WTC11 (cell line): ENCODE data around the gene IFNGR2. TPM values are rescaled to one million over a fixed set of nuclear protein-coding genes. Genes with fewer than 3 reads are reported as not detected.

Experiments used
- ATAC-seq: fragments of 200-7000 bp; cut with Tn5 transposase; 2 replicates; pipeline ENCODE4 v1.10.0; 2021; ENCODE audit warnings: mild to moderate bottlenecking, moderate library complexity
- CTCF ChIA-PET: fragments of 300-600 bp; sonication (Branson Sonifier 250); formaldehyde crosslinking; loops from one replicate; lab custom pipeline; 2021; ENCODE audit warnings: antibody characterized with exemption; lab: Charles Lee
- POLR2A ChIA-PET: fragments of 350-600 bp; sonication (Branson Sonifier 250); formaldehyde crosslinking; loops from one replicate; lab custom pipeline; 2021; ENCODE audit warnings: antibody characterized with exemption; lab: Charles Lee
- DNase-seq: peaks from one replicate; pipeline ENCODE4 v3.0.0; 2021; ENCODE audit warnings: low spot score
- H3K27ac Mint-ChIP-seq: 2 replicates; pipeline ENCODE4 v1.8.0; 2021; ENCODE audit warnings: mixed read lengths
- H3K27me3 Mint-ChIP-seq: 2 replicates; pipeline ENCODE4 v1.8.0; 2021; ENCODE audit warnings: low read depth, mild to moderate bottlenecking, moderate library complexity, mixed read lengths
- H3K36me3 Mint-ChIP-seq: 2 replicates; pipeline ENCODE4 v1.8.0; 2021; ENCODE audit warnings: mixed read lengths
- H3K4me1 Mint-ChIP-seq: 2 replicates; pipeline ENCODE4 v1.8.0; 2022; ENCODE audit warnings: mixed read lengths
- H3K4me3 Mint-ChIP-seq: 2 replicates; pipeline ENCODE4 v1.8.0; 2021; ENCODE audit warnings: mild to moderate bottlenecking, moderate library complexity, mixed read lengths
- H3K9me3 Mint-ChIP-seq: 2 replicates; pipeline ENCODE4 v1.8.0; 2021; ENCODE audit warnings: mixed read lengths
- E2F4 ChIP-seq: sonication (generic); formaldehyde crosslinking; IDR thresholded peaks from 2 replicates; pipeline ENCODE4 v1.8.1; 2022; ENCODE audit warnings: low read depth, mild to moderate bottlenecking, moderate library complexity, missing genetic modification reagents, borderline replicate concordance
- EMX1 ChIP-seq: fragments of 250-450 bp; sonication (Bioruptor Pico); IDR thresholded peaks from 2 replicates; pipeline ENCODE4 v1.8.0; 2021; ENCODE audit warnings: mild to moderate bottlenecking
- ESRRA ChIP-seq: sonication (generic); formaldehyde crosslinking; IDR thresholded peaks from 2 replicates; pipeline ENCODE4 v1.8.1; 2022; ENCODE audit warnings: mild to moderate bottlenecking, missing genetic modification reagents, borderline replicate concordance
- GTF2I ChIP-seq: fragments of 250-450 bp; sonication (Bioruptor Pico); conservative IDR thresholded peaks from 2 replicates; pipeline ENCODE4 v1.4.0; 2021; ENCODE audit warnings: mild to moderate bottlenecking
- IRF2 ChIP-seq: sonication (generic); formaldehyde crosslinking; IDR thresholded peaks from 2 replicates; pipeline ENCODE4 v1.8.0; 2022; ENCODE audit warnings: low read depth, missing genetic modification reagents, borderline replicate concordance
- JUN ChIP-seq: sonication (generic); formaldehyde crosslinking; IDR thresholded peaks from 2 replicates; pipeline ENCODE4 v1.8.0; 2023; ENCODE audit warnings: mild to moderate bottlenecking, missing genetic modification reagents
- OVOL2 ChIP-seq: fragments of 250-450 bp; sonication (Bioruptor Pico); IDR thresholded peaks from 2 replicates; pipeline ENCODE4 v1.9.0; 2021; ENCODE audit warnings: mild to moderate bottlenecking, borderline replicate concordance
- SP1 ChIP-seq: sonication (generic); formaldehyde crosslinking; conservative IDR thresholded peaks from 2 replicates; pipeline ENCODE4 v1.8.1; 2022; ENCODE audit warnings: missing genetic modification reagents
- STAT6 ChIP-seq: sonication (generic); formaldehyde crosslinking; conservative IDR thresholded peaks from 2 replicates; pipeline ENCODE4 v1.8.1; 2023; ENCODE audit warnings: mild to moderate bottlenecking, low read depth, missing genetic modification reagents, moderate library complexity
- TCF7 ChIP-seq: sonication (generic); formaldehyde crosslinking; IDR thresholded peaks from 2 replicates; pipeline ENCODE4 v1.8.0; 2022; ENCODE audit warnings: mild to moderate bottlenecking, low read depth, missing genetic modification reagents, moderate library complexity
- ZBTB21 ChIP-seq: sonication (generic); formaldehyde crosslinking; IDR thresholded peaks from 2 replicates; pipeline ENCODE4 v1.8.1; 2023; ENCODE audit warnings: mild to moderate bottlenecking, missing genetic modification reagents, borderline replicate concordance
- ZNF219 ChIP-seq: sonication (generic); formaldehyde crosslinking; IDR thresholded peaks from 2 replicates; pipeline ENCODE4 v1.8.0; 2023; ENCODE audit warnings: missing genetic modification reagents, mild to moderate bottlenecking, borderline replicate concordance
- ZNF232 ChIP-seq: sonication (generic); formaldehyde crosslinking; IDR thresholded peaks from 2 replicates; pipeline ENCODE4 v1.8.0; 2022; ENCODE audit warnings: mild to moderate bottlenecking, missing genetic modification reagents
- ZNF317 ChIP-seq: sonication (generic); formaldehyde crosslinking; IDR thresholded peaks from 2 replicates; pipeline ENCODE4 v1.8.1; 2023; ENCODE audit warnings: low read depth, mild to moderate bottlenecking, moderate library complexity, missing genetic modification reagents, borderline replicate concordance
- ZNF423 ChIP-seq: fragments of 250-450 bp; sonication (Bioruptor Pico); IDR thresholded peaks from 2 replicates; pipeline ENCODE4 v2.1.2; 2022; ENCODE audit warnings: mild to moderate bottlenecking, moderate library complexity
- ZNF532 ChIP-seq: fragments of 250-450 bp; sonication (Bioruptor Pico); IDR thresholded peaks from 2 replicates; pipeline ENCODE4 v1.9.0; 2021; ENCODE audit warnings: mild to moderate bottlenecking, borderline replicate concordance
- total RNA-seq: library from RNA; stranded (reverse); gene quantifications from 3 replicates; pipeline ENCODE4 v1.2.3, GENCODE V29; 2021
- TF ChIP-seq, protein P1 (sequence below): sonication (generic); formaldehyde crosslinking; IDR thresholded peaks from 2 replicates; pipeline ENCODE4 v1.8.0; 2022; ENCODE audit warnings: mild to moderate bottlenecking, missing genetic modification reagents
- TF ChIP-seq, protein P2 (sequence below): sonication (generic); formaldehyde crosslinking; IDR thresholded peaks from 2 replicates; pipeline ENCODE4 v1.8.1; 2023; ENCODE audit warnings: mild to moderate bottlenecking, moderate library complexity, missing genetic modification reagents
- TF ChIP-seq, protein P3 (sequence below): sonication (generic); formaldehyde crosslinking; IDR thresholded peaks from 2 replicates; pipeline ENCODE4 v1.8.0; 2022; ENCODE audit warnings: mild to moderate bottlenecking, missing genetic modification reagents
- TF ChIP-seq, protein P4 (sequence below): sonication (generic); formaldehyde crosslinking; conservative IDR thresholded peaks from 2 replicates; pipeline ENCODE4 v1.8.1; 2022; ENCODE audit warnings: mild to moderate bottlenecking, missing genetic modification reagents

The IFNGR2 gene
- total RNA-seq, 1 experiment from 2014 or later, result 34.1 TPM

DNA sequence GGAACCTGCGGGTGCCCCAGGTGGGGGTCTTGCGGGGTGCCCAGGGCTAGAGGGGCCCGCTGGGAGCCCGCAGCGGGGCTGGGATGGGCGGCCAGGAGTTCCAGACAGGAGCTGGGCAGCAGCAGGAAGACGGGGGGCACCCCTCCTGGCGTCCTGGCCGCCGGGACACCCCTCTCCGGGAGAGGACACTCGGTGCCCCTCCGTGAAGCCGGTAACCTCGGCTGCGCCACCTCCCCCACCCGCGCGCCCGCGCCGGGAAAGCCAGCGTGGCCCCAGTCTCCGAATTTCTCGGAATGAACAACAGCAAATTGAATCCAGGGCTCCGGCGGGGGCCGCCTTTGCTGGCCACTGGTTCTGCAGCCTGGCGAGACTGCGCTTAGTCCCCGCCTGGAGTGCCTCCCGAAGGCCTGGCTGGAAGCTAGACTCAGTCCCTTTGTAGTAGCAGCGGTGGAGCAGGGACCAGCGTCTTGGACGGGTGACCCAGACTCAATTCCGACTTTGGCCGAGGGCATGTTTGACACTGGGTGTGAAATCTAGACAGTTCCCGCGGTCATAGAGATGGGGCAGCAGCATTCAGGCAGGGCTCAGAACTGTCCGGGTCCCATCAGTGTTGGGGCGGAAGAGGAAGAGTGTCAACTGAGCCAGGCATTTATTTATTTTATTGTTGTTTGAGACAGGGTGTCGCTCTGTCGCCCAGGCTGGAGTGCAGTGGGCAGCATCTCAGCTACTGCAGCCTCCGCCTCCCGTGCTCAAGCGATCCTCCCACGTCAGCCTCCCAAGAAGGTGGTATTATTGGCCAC lies 773 bp downstream of the IFNGR2 start:
- peak; percentile 58 for ATAC-seq
- peak overlapping the region; percentile 90 for H3K4me3 Mint-ChIP-seq
- TF ChIP-seq EMX1 (CRISPR knock-in tag) (no peak), ZNF423 (peak; percentile 18; the same call in 1 of the 2 replicates), TCF7 (CRISPR knock-in tag) (no peak), ZNF532 (CRISPR knock-in tag) (no peak)
- TF ChIP-seq, protein P1, sequence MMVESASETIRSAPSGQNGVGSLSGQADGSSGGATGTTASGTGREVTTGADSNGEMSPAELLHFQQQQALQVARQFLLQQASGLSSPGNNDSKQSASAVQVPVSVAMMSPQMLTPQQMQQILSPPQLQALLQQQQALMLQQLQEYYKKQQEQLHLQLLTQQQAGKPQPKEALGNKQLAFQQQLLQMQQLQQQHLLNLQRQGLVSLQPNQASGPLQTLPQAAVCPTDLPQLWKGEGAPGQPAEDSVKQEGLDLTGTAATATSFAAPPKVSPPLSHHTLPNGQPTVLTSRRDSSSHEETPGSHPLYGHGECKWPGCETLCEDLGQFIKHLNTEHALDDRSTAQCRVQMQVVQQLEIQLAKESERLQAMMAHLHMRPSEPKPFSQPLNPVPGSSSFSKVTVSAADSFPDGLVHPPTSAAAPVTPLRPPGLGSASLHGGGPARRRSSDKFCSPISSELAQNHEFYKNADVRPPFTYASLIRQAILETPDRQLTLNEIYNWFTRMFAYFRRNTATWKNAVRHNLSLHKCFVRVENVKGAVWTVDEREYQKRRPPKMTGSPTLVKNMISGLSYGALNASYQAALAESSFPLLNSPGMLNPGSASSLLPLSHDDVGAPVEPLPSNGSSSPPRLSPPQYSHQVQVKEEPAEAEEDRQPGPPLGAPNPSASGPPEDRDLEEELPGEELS (CRISPR knock-in tag), result no peak
- ChIA-PET CTCF (interaction anchor here (0.6 to 1.5 kb wide), 5 partner anchors 8 to 44 kb away, joined by 3 to 9 read pairs (median 4); no protein-coding TSS in a partner anchor), POLR2A (no interaction called here)
- H3K4me1 Mint-ChIP-seq, result peaks cover 17% of the 10 kb centered on the region
- H3K36me3 Mint-ChIP-seq, result peaks cover 2% of the 10 kb centered on the region; the same call in 1 of the 2 replicates
- H3K9me3 Mint-ChIP-seq, result no peaks in the 10 kb centered on the region
- peak overlapping the region; percentile 90; the same call in 1 of the 2 replicates for H3K27ac Mint-ChIP-seq
- DNase-seq, result peak; percentile 49
- H3K27me3 Mint-ChIP-seq, result no peaks in the 10 kb centered on the region

DNA sequence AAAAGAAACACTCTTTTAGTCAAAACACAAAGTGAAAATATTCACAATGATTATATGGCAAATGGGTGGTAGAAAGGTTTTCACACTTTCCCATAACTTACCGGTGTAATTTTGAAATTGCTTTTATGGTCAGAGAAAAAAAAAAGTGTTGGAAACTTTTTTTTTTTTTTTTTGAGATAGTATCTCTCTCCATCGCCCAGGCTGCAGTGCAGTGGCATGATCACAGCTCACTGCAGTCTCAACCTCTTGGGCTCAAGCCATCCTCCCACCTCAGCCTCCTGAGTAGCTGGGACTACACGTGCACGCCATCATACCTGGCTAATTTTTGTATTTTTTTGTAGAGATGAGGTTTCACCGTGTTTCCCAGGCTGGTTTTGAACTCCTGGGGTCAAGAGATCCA lies 3.3 kb downstream of the IFNGR2 start:
- ChIA-PET CTCF (interaction anchor here (0.7 kb wide), 1 partner anchor 413 kb away, joined by 3 read pairs; no protein-coding TSS in a partner anchor), POLR2A (interaction anchor here (0.7 to 1.6 kb wide), 2 partner anchors 82 to 148 kb away, joined by 3 to 6 read pairs; partner anchors contain the start of gene IFNAR1)
- Mint-ChIP-seq H3K36me3 (peaks cover 5% of the 10 kb centered on the region; the same call in 1 of the 2 replicates), H3K27me3 (no peaks in the 10 kb centered on the region), H3K9me3 (no peaks in the 10 kb centered on the region), H3K4me1 (peaks cover 17% of the 10 kb centered on the region), H3K27ac (peak overlapping the region; percentile 7; the same call in 1 of the 2 replicates), H3K4me3 (no peak overlapping the region)
- DNase-seq (no peak), ATAC-seq (no peak)
- TF ChIP-seq ZNF317 (CRISPR knock-in tag), result no peak
- TF ChIP-seq E2F4, result no peak
- no peak for TF ChIP-seq IRF2 (CRISPR knock-in tag)
- TF ChIP-seq, protein P2, sequence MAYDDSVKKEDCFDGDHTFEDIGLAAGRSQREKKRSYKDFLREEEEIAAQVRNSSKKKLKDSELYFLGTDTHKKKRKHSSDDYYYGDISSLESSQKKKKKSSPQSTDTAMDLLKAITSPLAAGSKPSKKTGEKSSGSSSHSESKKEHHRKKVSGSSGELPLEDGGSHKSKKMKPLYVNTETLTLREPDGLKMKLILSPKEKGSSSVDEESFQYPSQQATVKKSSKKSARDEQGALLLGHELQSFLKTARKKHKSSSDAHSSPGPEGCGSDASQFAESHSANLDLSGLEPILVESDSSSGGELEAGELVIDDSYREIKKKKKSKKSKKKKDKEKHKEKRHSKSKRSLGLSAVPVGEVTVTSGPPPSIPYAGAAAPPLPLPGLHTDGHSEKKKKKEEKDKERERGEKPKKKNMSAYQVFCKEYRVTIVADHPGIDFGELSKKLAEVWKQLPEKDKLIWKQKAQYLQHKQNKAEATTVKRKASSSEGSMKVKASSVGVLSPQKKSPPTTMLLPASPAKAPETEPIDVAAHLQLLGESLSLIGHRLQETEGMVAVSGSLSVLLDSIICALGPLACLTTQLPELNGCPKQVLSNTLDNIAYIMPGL, result no peak
- TF ChIP-seq ZBTB21, result no peak
- no peak for TF ChIP-seq ESRRA (CRISPR knock-in tag)
- TF ChIP-seq, protein P3, sequence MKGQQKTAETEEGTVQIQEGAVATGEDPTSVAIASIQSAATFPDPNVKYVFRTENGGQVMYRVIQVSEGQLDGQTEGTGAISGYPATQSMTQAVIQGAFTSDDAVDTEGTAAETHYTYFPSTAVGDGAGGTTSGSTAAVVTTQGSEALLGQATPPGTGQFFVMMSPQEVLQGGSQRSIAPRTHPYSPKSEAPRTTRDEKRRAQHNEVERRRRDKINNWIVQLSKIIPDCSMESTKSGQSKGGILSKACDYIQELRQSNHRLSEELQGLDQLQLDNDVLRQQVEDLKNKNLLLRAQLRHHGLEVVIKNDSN, result no peak
- no peak for TF ChIP-seq STAT6 (CRISPR knock-in tag)
- TF ChIP-seq ZNF219 (CRISPR knock-in tag), result no peak
- no peak for TF ChIP-seq SP1 (CRISPR knock-in tag)
- no peak for TF ChIP-seq JUN (CRISPR knock-in tag)
- no peak for TF ChIP-seq OVOL2
- no peak for TF ChIP-seq ZNF232 (CRISPR knock-in tag)
- no peak for TF ChIP-seq GTF2I (CRISPR knock-in tag)
- TF ChIP-seq, protein P4, sequence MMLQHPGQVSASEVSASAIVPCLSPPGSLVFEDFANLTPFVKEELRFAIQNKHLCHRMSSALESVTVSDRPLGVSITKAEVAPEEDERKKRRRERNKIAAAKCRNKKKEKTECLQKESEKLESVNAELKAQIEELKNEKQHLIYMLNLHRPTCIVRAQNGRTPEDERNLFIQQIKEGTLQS (CRISPR knock-in tag), result no peak
